Osteocyte (in vitro differentiated cells): Measurements from ENCODE around the gene GRHPR. TPM values are rescaled to one million over a fixed set of nuclear protein-coding genes. Genes with fewer than 3 reads are reported as not detected.

Source experiments
- DNase-seq: peaks from one replicate; pipeline ENCODE4 v3.0.0; 2021; ENCODE audit warnings: mixed read lengths; ENCODE audit not compliant: unreplicated experiment; ENCODE audit errors: extremely low spot score
- H3K27ac Mint-ChIP-seq: one replicate; pipeline ENCODE4 v1.8.0; 2021; ENCODE audit warnings: mild to moderate bottlenecking, mixed read lengths; ENCODE audit not compliant: unreplicated experiment
- H3K27me3 Mint-ChIP-seq: one replicate; pipeline ENCODE4 v1.8.0; 2021; ENCODE audit warnings: mixed read lengths; ENCODE audit not compliant: unreplicated experiment
- H3K36me3 Mint-ChIP-seq: one replicate; pipeline ENCODE4 v1.8.0; 2021; ENCODE audit warnings: mixed read lengths; ENCODE audit not compliant: unreplicated experiment
- H3K4me1 Mint-ChIP-seq: one replicate; pipeline ENCODE4 v1.8.0; 2021; ENCODE audit warnings: mixed read lengths; ENCODE audit not compliant: unreplicated experiment
- H3K4me3 Mint-ChIP-seq: one replicate; pipeline ENCODE4 v1.8.0; 2021; ENCODE audit warnings: mild to moderate bottlenecking, moderate library complexity, mixed read lengths; ENCODE audit not compliant: unreplicated experiment
- H3K9me3 Mint-ChIP-seq: one replicate; pipeline ENCODE4 v1.8.0; 2021; ENCODE audit warnings: mixed read lengths; ENCODE audit not compliant: unreplicated experiment
- total RNA-seq: library from RNA; stranded (reverse); gene quantifications from 2 replicates; pipeline ENCODE4 v1.2.1, GENCODE V29; 2021
- TF ChIP-seq, protein P1 (sequence below): fragments of 200-600 bp; sonication (generic); IDR thresholded peaks from 2 replicates; pipeline ENCODE4 v1.5.0; 2021; ENCODE audit warnings: antibody characterized with exemption, mild to moderate bottlenecking, moderate library complexity

GRHPR gene
- total RNA-seq, 1 donor from 2014 or later: 111 TPM

DNA sequence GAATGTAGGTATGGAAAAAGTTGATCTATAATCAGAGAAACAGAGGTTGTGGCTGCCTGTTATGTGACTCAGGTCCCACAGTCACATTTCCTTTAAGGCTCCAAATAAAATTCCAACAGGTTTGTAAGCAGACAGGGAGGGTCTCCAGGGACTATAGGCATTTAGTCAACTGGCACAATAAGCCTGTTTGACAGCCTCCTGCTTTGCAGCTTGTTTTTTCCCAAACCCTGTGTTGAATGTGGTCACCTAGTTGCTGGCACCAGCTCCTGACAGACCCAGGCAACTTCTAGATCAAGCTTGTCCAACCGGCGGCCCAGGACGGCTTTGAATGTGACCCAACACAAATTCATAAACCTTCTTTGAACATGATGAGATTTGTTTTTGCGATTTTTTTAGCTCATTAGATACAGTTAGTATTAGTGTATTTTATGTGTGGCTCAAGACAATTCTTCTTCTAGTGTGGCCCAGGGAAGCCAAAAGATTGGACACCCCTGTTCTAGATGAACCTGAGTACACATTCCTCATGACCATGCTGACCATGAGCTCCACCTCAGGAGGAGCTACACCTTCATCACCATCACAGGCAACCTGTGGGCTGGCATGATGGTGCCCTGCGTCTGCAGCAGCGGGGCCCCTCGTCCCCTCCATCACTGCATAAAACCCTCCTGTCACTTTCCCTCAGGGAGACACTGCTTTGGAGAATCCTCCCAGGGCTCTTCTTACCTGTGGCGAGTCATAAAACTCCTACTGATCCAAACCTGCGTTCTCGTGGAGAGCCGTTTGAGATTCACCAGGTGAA, 15.7 kb upstream of the GRHPR start:
- Mint-ChIP-seq H3K27ac (no peak overlapping the region), H3K9me3 (no peaks in the 10 kb centered on the region), H3K4me3 (no peak overlapping the region), H3K36me3 (no peaks in the 10 kb centered on the region), H3K4me1 (peaks cover 1% of the 10 kb centered on the region), H3K27me3 (peaks cover 23% of the 10 kb centered on the region)
- DNase-seq: no peak
- TF ChIP-seq, protein P1, sequence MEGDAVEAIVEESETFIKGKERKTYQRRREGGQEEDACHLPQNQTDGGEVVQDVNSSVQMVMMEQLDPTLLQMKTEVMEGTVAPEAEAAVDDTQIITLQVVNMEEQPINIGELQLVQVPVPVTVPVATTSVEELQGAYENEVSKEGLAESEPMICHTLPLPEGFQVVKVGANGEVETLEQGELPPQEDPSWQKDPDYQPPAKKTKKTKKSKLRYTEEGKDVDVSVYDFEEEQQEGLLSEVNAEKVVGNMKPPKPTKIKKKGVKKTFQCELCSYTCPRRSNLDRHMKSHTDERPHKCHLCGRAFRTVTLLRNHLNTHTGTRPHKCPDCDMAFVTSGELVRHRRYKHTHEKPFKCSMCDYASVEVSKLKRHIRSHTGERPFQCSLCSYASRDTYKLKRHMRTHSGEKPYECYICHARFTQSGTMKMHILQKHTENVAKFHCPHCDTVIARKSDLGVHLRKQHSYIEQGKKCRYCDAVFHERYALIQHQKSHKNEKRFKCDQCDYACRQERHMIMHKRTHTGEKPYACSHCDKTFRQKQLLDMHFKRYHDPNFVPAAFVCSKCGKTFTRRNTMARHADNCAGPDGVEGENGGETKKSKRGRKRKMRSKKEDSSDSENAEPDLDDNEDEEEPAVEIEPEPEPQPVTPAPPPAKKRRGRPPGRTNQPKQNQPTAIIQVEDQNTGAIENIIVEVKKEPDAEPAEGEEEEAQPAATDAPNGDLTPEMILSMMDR: no peak

DNA sequence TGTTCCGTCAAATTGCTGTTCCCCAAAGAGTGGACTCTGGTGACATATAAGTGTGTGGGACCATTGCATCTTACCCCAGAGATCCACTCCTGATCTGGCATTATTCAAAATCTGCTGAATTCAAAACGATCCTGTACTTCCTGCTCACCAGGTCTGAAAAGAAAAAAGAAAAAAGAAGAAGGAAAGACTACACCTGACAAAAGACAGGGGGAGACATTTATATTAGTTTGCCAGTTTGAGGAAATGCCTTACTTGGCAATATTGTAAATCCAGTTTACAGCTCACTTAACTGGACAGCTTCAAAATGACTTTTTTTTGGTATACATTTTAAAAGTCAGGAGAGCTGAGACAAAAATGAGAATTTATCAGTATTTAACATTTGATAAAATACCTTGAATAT, 15.0 kb upstream of the GRHPR start:
- no peak overlapping the region for H3K27ac Mint-ChIP-seq
- no peaks in the 10 kb centered on the region for H3K36me3 Mint-ChIP-seq
- peaks cover 8% of the 10 kb centered on the region for H3K4me1 Mint-ChIP-seq
- no peak overlapping the region for H3K4me3 Mint-ChIP-seq
- TF ChIP-seq, protein P1: peak; percentile 42
- H3K27me3 Mint-ChIP-seq: peaks cover 23% of the 10 kb centered on the region
- H3K9me3 Mint-ChIP-seq: no peaks in the 10 kb centered on the region
- no peak for DNase-seq

DNA sequence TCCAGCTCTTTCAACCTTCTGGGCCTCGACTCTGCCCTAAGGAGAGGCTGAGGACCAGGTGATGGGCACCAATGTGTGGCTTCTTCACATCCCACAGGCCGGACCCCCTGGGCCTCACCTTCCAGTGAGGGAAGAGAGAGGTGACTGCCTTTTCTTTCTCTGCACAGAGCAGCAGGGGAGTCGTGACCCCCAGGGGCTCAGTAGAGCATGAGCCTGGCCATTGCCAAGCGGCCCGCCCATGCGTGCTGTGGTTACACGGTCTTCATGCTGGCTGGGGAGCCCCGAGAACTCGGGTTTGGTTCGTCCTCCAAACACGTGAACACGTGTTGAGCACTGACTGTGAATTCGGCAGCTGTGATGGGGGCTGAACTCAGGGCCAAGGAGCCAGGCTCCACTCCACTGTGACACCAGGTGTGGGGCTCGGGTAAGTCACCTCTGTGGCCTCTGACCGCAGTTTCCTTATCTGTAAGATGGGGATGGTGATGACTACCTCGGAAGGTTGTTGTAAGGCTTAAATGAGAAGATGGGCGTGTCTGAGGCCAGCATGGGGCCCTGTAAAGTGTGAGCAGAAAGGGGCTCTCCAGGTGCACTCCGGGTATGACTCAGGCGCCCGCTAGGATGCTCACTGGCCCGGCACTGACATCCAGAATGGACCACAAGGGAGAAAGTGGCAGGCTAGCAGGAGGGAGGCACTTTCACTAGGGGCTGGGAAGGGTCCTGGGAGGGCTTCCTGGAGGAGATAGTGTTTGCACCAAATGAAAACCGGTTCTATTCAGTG, 13.4 kb upstream of the GRHPR start:
- no peak for DNase-seq
- Mint-ChIP-seq H3K9me3 (no peaks in the 10 kb centered on the region), H3K4me1 (peaks cover 20% of the 10 kb centered on the region), H3K27me3 (peaks cover 12% of the 10 kb centered on the region), H3K27ac (no peak overlapping the region), H3K36me3 (no peaks in the 10 kb centered on the region), H3K4me3 (no peak overlapping the region)
- TF ChIP-seq, protein P1: no peak

DNA sequence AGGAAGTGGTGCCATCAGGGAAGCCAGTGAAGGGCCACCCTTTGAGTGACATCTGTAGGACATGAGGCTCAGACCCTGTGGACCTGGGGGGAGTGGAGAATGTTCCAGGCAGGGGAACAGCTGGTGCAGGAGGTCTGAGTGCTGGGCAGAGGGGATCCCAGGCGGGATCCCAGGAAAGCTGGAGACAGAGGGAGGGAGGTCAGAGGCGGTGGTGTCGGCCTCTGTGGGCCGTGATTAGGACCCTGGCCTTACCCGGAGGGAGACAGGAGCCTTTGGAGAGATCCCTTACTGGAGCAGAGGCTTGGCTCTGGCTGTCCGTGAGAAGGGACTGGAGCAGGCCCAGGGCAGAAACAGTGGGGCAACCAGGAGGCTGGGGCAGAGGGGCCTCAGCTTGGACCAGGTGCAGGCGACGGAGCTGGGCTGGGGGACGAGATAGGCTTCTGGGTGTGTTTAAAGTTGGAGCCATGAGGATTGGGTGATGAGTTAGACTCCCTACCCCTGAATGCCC, 12.1 kb upstream of the GRHPR start:
- no peaks in the 10 kb centered on the region for H3K36me3 Mint-ChIP-seq
- no peaks in the 10 kb centered on the region for H3K9me3 Mint-ChIP-seq
- DNase-seq: no peak
- TF ChIP-seq, protein P1: no peak
- no peak overlapping the region for H3K27ac Mint-ChIP-seq
- H3K27me3 Mint-ChIP-seq: peaks cover 5% of the 10 kb centered on the region
- H3K4me1 Mint-ChIP-seq: peaks cover 27% of the 10 kb centered on the region
- no peak overlapping the region for H3K4me3 Mint-ChIP-seq
